Endothelial cell of umbilical vein (primary cell): Measurements from ENCODE around the gene RBM20. TPM values are rescaled to one million over a fixed set of nuclear protein-coding genes. Genes with fewer than 3 reads are reported as not detected.

Experiments
- BruUV-seq: library from RNA; stranded (reverse); fragments of 400-500 nt; replicated peaks from 2 replicates; lab custom pipeline; 2021; lab: Mats Ljungman, UMichigan
- CTCF ChIA-PET: fragments of 300-600, 350-600 bp; sonication (Branson Sonifier 250); formaldehyde crosslinking; loops from one replicate; lab custom pipeline; 2021; ENCODE audit warnings: antibody characterized with exemption, inconsistent platforms; lab: Charles Lee
- POLR2A ChIA-PET: fragments of 300-600, 350-600 bp; sonication (Branson Sonifier 250); formaldehyde crosslinking; loops from one replicate; lab custom pipeline; 2021; ENCODE audit warnings: antibody characterized with exemption, inconsistent platforms; lab: Charles Lee
- DNase-seq: peaks from one replicate; pipeline ENCODE4 v3.0.0-alpha.2; 2011; ENCODE audit warnings: low read depth, low spot score
- FAIRE-seq: peaks from 2 replicates; lab custom pipeline; 2011; peaks lifted over from hg19 to GRCh38; lab: Jason Lieb, UNC
- H2AFZ ChIP-seq: 2 replicates; pipeline ENCODE4 v1.6.0; 2012; ENCODE audit warnings: low read depth, low read length, control low read depth, inconsistent platforms
- H3K27ac ChIP-seq: 2 replicates; pipeline ENCODE4 v1.5.1; 2011; ENCODE audit warnings: low read depth, mild to moderate bottlenecking, control low read depth, low read length, moderate library complexity; ENCODE audit not compliant: insufficient read depth
- H3K27me3 ChIP-seq, 2 experiments: 2 replicates each; pipeline versions ENCODE4 v1.6.0 to v1.6.1; 2011; ENCODE audit warnings: low read length in 2 of 2, mixed read lengths in 1 of 2; ENCODE audit not compliant: control insufficient read depth in 2 of 2, insufficient read depth in 2 of 2
- H3K36me3 ChIP-seq, 2 experiments: 2 replicates in 1 of 2; 3 replicates in 1 of 2; pipeline ENCODE4 v1.5.1; 2011; ENCODE audit warnings: low read length in 2 of 2, mild to moderate bottlenecking in 1 of 2, moderate library complexity in 1 of 2; ENCODE audit not compliant: control insufficient read depth in 2 of 2, insufficient read depth in 2 of 2; ENCODE audit errors: extremely low read depth in 1 of 2
- H3K4me1 ChIP-seq: 3 replicates; pipeline ENCODE4 v1.5.1; 2011; ENCODE audit warnings: mild to moderate bottlenecking, low read length; ENCODE audit not compliant: control insufficient read depth, insufficient read depth; ENCODE audit errors: extremely low read depth
- H3K4me2 ChIP-seq: 2 replicates; pipeline ENCODE4 v1.6.1; 2011; ENCODE audit warnings: low read length, control low read depth, mixed read lengths; ENCODE audit not compliant: insufficient read depth
- H3K4me3 ChIP-seq, 3 experiments: fragments of 200-600 bp in 1 of 3; sonication (generic), shearing (Covaris generic) in 1 of 3; replicated peaks in 1 of 3; 2 replicates each; pipeline ENCODE4 v1.5.1; 2011 to 2016; ENCODE audit warnings: control low read depth in 3 of 3, low read length in 3 of 3, mild to moderate bottlenecking in 2 of 3, inconsistent platforms in 1 of 3, low read depth in 1 of 3, moderate library complexity in 1 of 3; ENCODE audit not compliant: insufficient read depth in 1 of 3
- H3K79me2 ChIP-seq: 2 replicates; pipeline ENCODE4 v1.6.0; 2012; ENCODE audit warnings: low read length, inconsistent platforms; ENCODE audit not compliant: control insufficient read depth, insufficient read depth
- H3K9ac ChIP-seq: replicated peaks from 2 replicates; pipeline ENCODE3; 2011; ENCODE audit warnings: low read length, control low read depth; ENCODE audit not compliant: insufficient read depth; ENCODE audit errors: extremely low read depth
- H3K9me1 ChIP-seq: replicated peaks from 3 replicates; pipeline ENCODE4 v1.6.0; 2011; ENCODE audit warnings: mild to moderate bottlenecking, low read length; ENCODE audit not compliant: control insufficient read depth, insufficient read depth; ENCODE audit errors: extremely low read depth
- H3K9me3 ChIP-seq: replicated peaks from 2 replicates; pipeline ENCODE4 v1.5.1; 2012; ENCODE audit warnings: low read length, inconsistent platforms; ENCODE audit not compliant: control insufficient read depth, insufficient read depth
- H4K20me1 ChIP-seq: replicated peaks from 2 replicates; pipeline ENCODE3; 2011; ENCODE audit warnings: mild to moderate bottlenecking, low read length; ENCODE audit not compliant: control insufficient read depth, insufficient read depth; ENCODE audit errors: extremely low read depth
- EZH2 ChIP-seq: IDR thresholded peaks from 2 replicates; pipeline ENCODE4 v1.6.1; 2012; ENCODE audit warnings: borderline replicate concordance, low read depth, mild to moderate bottlenecking, moderate library complexity, low read length, inconsistent platforms; ENCODE audit not compliant: severe bottlenecking
- FOS ChIP-seq: IDR thresholded peaks from 2 replicates; pipeline ENCODE4 v1.6.1; 2011; ENCODE audit warnings: mild to moderate bottlenecking, low read length, moderate library complexity, borderline replicate concordance; ENCODE audit not compliant: insufficient read depth
- GATA2 ChIP-seq: IDR thresholded peaks from 2 replicates; pipeline ENCODE4 v1.7.0; 2011; ENCODE audit warnings: low read depth, mild to moderate bottlenecking, moderate library complexity, mixed read lengths, low read length; ENCODE audit not compliant: insufficient read length, insufficient read depth
- JUN ChIP-seq: IDR thresholded peaks from 2 replicates; pipeline ENCODE4 v1.6.1; 2011; ENCODE audit warnings: borderline replicate concordance, low read depth; ENCODE audit not compliant: insufficient read length, insufficient read depth
- MYC ChIP-seq: IDR thresholded peaks from one replicate; pipeline ENCODE4 v1.6.1; 2011; ENCODE audit warnings: mild to moderate bottlenecking, low read depth, low read length
- POLR2A ChIP-seq: IDR thresholded peaks from 2 replicates; pipeline ENCODE4 v1.6.1; 2012; ENCODE audit warnings: low read depth, mild to moderate bottlenecking, control low read depth, low read length
- POLR2AphosphoS5 ChIP-seq: IDR thresholded peaks from 2 replicates; pipeline ENCODE4 v1.6.1; 2012; ENCODE audit warnings: low read depth, mild to moderate bottlenecking, control low read depth, low read length, moderate library complexity; ENCODE audit not compliant: insufficient read depth
- dilution Hi-C: fragments of 300-500 bp; cut with MboI; formaldehyde crosslinking; loops from one replicate; pipeline ENCODE4 v1.15.0; 2019; ENCODE audit warnings: low sequenced_read_pairs; ENCODE audit not compliant: extremely low pct_ligation_motif_present
- intact Hi-C: fragments of 100-400 bp; cut with micrococcal nuclease; formaldehyde crosslinking; loops from one replicate; pipeline ENCODE4 v1.10.0; 2022
- polyA plus RNA-seq, 4 experiments: library from polyadenylated mRNA; depleted of rRNA in 3 of 4; stranded (reverse) in 3 of 4; unstranded in 1 of 4; fragments of >200 nt; gene quantifications; 2 replicates each; pipeline versions ENCODE4 v1.2.1 to v1.2.3, GENCODE V29; 2011 to 2012; ENCODE audit warnings: missing spikeins in 1 of 4
- total RNA-seq: library from RNA; stranded (reverse); gene quantifications from 2 replicates; pipeline ENCODE4 v1.2.3, GENCODE V29; 2021
- TF ChIP-seq, protein P1 (sequence below), 2 donors: IDR thresholded peaks; 1 replicate in 1 of 2; 2 replicates in 1 of 2; pipeline ENCODE4 v1.5.1; 2011; ENCODE audit warnings: low read length in 2 of 2, mild to moderate bottlenecking in 2 of 2, moderate library complexity in 2 of 2, control low read depth in 1 of 2, inconsistent platforms in 1 of 2, low read depth in 1 of 2; ENCODE audit not compliant: insufficient read depth in 1 of 2; ENCODE audit errors: extremely low read depth in 1 of 2
- TF ChIP-seq, protein P2 (sequence below): IDR thresholded peaks from 2 replicates; pipeline ENCODE4 v1.6.1; 2011; ENCODE audit not compliant: insufficient read depth, insufficient read length

Gene RBM20
- total and polyA plus RNA-seq, 2 donors (not counting 3 experiments of a cell fraction or from before 2014, with no cell fraction given) = 0.04 TPM; not detected in 1

DNA sequence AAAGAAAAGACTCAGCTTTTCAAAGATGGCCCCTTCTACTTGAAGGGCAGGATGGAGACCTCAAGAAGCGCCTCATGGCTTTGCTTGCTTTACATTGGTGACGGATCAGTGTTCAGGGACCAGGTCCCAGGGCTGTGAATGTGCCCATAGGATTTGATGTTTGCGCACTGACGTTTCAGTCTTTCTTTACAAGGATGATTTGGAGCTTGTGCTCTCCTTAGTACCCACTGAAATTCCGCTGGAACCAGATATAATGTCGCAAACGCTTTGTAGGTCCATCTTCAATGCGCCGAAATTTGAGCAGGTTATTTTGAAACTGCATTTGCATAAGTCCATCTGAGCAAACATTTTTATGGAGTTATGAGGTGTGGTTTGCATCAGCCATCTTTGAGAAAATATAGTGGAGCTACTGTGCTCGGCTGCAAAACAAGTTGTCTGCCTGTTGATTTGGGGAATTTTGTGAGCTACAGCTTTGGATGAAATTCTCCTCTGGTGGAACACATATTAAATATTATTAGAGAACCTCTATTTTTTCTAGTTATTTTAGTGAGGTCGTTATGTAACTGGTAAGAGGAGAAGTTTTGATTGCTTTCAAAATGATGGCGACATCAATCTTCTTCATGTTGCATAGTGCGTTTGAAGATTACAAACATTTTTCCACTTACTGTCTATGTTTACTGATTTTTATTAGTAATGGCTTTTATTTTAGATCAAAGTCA lies 2.4 kb downstream of the RBM20 start:
- DNase-seq (no peak), FAIRE-seq (no peak)
- dilution Hi-C loops = no loop called here
- Histone ChIP-seq H3K9me1 (no peaks in the 10 kb centered on the region), H3K27ac (no peak overlapping the region), H3K27me3 (peaks cover 41 to 80% of the 10 kb centered on the region in 2 experiments), H3K79me2 (no peaks in the 10 kb centered on the region), H3K4me2 (no peak overlapping the region), H4K20me1 (no peaks in the 10 kb centered on the region), H3K4me3 (no peak overlapping the region), H3K9me3 (no peaks in the 10 kb centered on the region), H3K4me1 (peaks cover 5% of the 10 kb centered on the region), H2AFZ (no peak overlapping the region), H3K36me3 (no peaks in the 10 kb centered on the region), H3K9ac (no peak overlapping the region)
- BruUV-seq = no TSS peak
- no peak for TF ChIP-seq FOS
- no peak for TF ChIP-seq POLR2A
- no peak for TF ChIP-seq JUN
- TF ChIP-seq MYC = no peak
- no peak for TF ChIP-seq EZH2
- no peak for TF ChIP-seq POLR2AphosphoS5
- TF ChIP-seq, protein P1, sequence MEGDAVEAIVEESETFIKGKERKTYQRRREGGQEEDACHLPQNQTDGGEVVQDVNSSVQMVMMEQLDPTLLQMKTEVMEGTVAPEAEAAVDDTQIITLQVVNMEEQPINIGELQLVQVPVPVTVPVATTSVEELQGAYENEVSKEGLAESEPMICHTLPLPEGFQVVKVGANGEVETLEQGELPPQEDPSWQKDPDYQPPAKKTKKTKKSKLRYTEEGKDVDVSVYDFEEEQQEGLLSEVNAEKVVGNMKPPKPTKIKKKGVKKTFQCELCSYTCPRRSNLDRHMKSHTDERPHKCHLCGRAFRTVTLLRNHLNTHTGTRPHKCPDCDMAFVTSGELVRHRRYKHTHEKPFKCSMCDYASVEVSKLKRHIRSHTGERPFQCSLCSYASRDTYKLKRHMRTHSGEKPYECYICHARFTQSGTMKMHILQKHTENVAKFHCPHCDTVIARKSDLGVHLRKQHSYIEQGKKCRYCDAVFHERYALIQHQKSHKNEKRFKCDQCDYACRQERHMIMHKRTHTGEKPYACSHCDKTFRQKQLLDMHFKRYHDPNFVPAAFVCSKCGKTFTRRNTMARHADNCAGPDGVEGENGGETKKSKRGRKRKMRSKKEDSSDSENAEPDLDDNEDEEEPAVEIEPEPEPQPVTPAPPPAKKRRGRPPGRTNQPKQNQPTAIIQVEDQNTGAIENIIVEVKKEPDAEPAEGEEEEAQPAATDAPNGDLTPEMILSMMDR (IDR thresholded peaks at IDR 0.05; ENCODE audit: extremely low read depth in 1 of 2, insufficient read depth in 1 of 2, low read depth in 1 of 2, low read length in 2 of 2) = no peak
- TF ChIP-seq, protein P2, sequence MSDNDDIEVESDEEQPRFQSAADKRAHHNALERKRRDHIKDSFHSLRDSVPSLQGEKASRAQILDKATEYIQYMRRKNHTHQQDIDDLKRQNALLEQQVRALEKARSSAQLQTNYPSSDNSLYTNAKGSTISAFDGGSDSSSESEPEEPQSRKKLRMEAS = no peak
- TF ChIP-seq GATA2 = no peak
- CTCF ChIA-PET = interaction anchor here (0.8 kb wide), 1 partner anchor 26 kb away, joined by 3 read pairs; no protein-coding TSS in a partner anchor
- POLR2A ChIA-PET = no interaction called here
- intact Hi-C loops = no loop called here
